Keratinocyte (primary cell): ENCODE measurements around the gene ARHGAP6. TPM values are rescaled to one million over a fixed set of nuclear protein-coding genes. Genes with fewer than 3 reads are reported as not detected.

Source experiments
- DNase-seq: peaks from one replicate; pipeline ENCODE4 v3.0.0-alpha.2; 2011; ENCODE audit warnings: low read depth, missing footprints, low spot score
- FAIRE-seq: peaks from 2 replicates; lab custom pipeline; 2011; peaks lifted over from hg19 to GRCh38; lab: Jason Lieb, UNC
- H2AFZ ChIP-seq: 2 replicates; pipeline ENCODE4 v1.6.0; 2012; ENCODE audit warnings: low read length, control low read depth, inconsistent platforms; ENCODE audit not compliant: control insufficient read depth
- H3K27ac ChIP-seq: 2 replicates; pipeline ENCODE4 v1.5.1; 2011; ENCODE audit warnings: low read length; ENCODE audit not compliant: control insufficient read depth, insufficient read depth
- H3K27me3 ChIP-seq: 3 replicates; pipeline ENCODE4 v1.6.0; 2011; ENCODE audit warnings: low read length; ENCODE audit not compliant: control insufficient read depth, insufficient read depth; ENCODE audit errors: extremely low read depth
- H3K36me3 ChIP-seq, 2 experiments: 2 replicates in 1 of 2; 3 replicates in 1 of 2; pipeline ENCODE4 v1.5.1; 2011; ENCODE audit warnings: low read length in 2 of 2, mild to moderate bottlenecking in 1 of 2; ENCODE audit not compliant: control insufficient read depth in 2 of 2, insufficient read depth in 2 of 2; ENCODE audit errors: extremely low read depth in 1 of 2
- H3K4me1 ChIP-seq: 3 replicates; pipeline ENCODE4 v1.5.1; 2011; ENCODE audit warnings: low read length; ENCODE audit not compliant: control insufficient read depth, insufficient read depth; ENCODE audit errors: extremely low read depth
- H3K4me2 ChIP-seq: 3 replicates; pipeline ENCODE4 v1.6.0; 2011; ENCODE audit warnings: low read depth, low read length; ENCODE audit not compliant: control insufficient read depth, insufficient read depth; ENCODE audit errors: extremely low read depth
- H3K4me3 ChIP-seq, 3 experiments: fragments of 200-600 bp in 1 of 3; sonication (generic) in 1 of 3; 2 replicates in 2 of 3; 3 replicates in 1 of 3; pipeline ENCODE4 v1.5.1; 2011 to 2016; ENCODE audit warnings: low read length in 3 of 3, mild to moderate bottlenecking in 3 of 3, control low read depth in 2 of 3, inconsistent platforms in 1 of 3, low read depth in 1 of 3, mixed read lengths in 1 of 3, mixed run types in 1 of 3, moderate library complexity in 1 of 3; ENCODE audit not compliant: control insufficient read depth in 2 of 3, insufficient read depth in 2 of 3; ENCODE audit errors: extremely low read depth in 1 of 3
- H3K79me2 ChIP-seq: 2 replicates; pipeline ENCODE4 v1.6.0; 2012; ENCODE audit warnings: low read length; ENCODE audit not compliant: control insufficient read depth, insufficient read depth
- H3K9ac ChIP-seq: 3 replicates; pipeline ENCODE4 v1.6.0; 2011; ENCODE audit warnings: low read length; ENCODE audit not compliant: control insufficient read depth, insufficient read depth; ENCODE audit errors: extremely low read depth
- H3K9me1 ChIP-seq: 3 replicates; pipeline ENCODE4 v1.6.0; 2011; ENCODE audit warnings: low read length; ENCODE audit not compliant: control insufficient read depth, insufficient read depth; ENCODE audit errors: extremely low read depth
- H3K9me3 ChIP-seq: 2 replicates; pipeline ENCODE4 v1.5.1; 2012; ENCODE audit warnings: low read depth, low read length; ENCODE audit not compliant: control insufficient read depth
- H4K20me1 ChIP-seq: 3 replicates; pipeline ENCODE4 v1.6.0; 2011; ENCODE audit warnings: low read length; ENCODE audit not compliant: control insufficient read depth, insufficient read depth; ENCODE audit errors: extremely low read depth
- CTCF ChIP-seq, 3 experiments: IDR thresholded peaks in 1 of 3; conservative IDR thresholded peaks in 1 of 3; optimal IDR thresholded peaks in 1 of 3; 2 replicates in 2 of 3; 3 replicates in 1 of 3; pipeline versions ENCODE3 to v1.5.1; 2011; ENCODE audit warnings: low read length in 3 of 3, mild to moderate bottlenecking in 3 of 3, moderate library complexity in 2 of 3, control low read depth in 1 of 3, inconsistent platforms in 1 of 3; ENCODE audit not compliant: insufficient read depth in 2 of 3; ENCODE audit errors: extremely low read depth in 1 of 3
- EZH2 ChIP-seq: IDR thresholded peaks from one replicate; pipeline ENCODE4 v1.6.1; 2012; ENCODE audit warnings: inconsistent platforms, mild to moderate bottlenecking, low read length, moderate library complexity
- dilution Hi-C: fragments of 300-500 bp; cut with MboI; formaldehyde crosslinking; loops from one replicate; pipeline ENCODE4 v1.7.0; 2020; ENCODE audit warnings: low sequenced_read_pairs; ENCODE audit not compliant: extremely low pct_ligation_motif_present
- polyA plus RNA-seq, 5 experiments: library from polyadenylated mRNA; depleted of rRNA in 3 of 5; stranded (reverse) in 3 of 5; stranded (forward) in 1 of 5; unstranded in 1 of 5; fragments of >200 nt; gene quantifications; 1 replicate in 1 of 5; 2 replicates in 3 of 5; 3 replicates in 1 of 5; pipeline versions ENCODE4 v1.2.1 to v1.2.3, GENCODE V29; 2011 to 2012; ENCODE audit warnings: missing spikeins in 2 of 5, low read depth in 1 of 5, low replicate concordance in 1 of 5

The ARHGAP6 gene
- polyA plus RNA-seq, 1 donor (not counting 4 experiments of a cell fraction or from before 2014, with no cell fraction given) = 0.01 TPM

DNA sequence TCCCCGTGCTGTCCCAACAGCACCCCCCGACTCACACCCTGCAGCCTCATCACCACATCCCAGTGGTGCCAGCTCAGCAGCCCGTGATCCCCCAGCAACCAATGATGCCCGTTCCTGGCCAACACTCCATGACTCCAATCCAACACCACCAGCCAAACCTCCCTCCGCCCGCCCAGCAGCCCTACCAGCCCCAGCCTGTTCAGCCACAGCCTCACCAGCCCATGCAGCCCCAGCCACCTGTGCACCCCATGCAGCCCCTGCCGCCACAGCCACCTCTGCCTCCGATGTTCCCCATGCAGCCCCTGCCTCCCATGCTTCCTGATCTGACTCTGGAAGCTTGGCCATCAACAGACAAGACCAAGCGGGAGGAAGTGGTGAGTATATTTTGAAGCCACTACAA lies 367.1 kb downstream of the ARHGAP6 start:
- no peaks in the 10 kb centered on the region for H3K9me3 ChIP-seq
- H3K4me3 ChIP-seq = no peak overlapping the region
- H3K9me1 ChIP-seq = no peaks in the 10 kb centered on the region
- H4K20me1 ChIP-seq = no peaks in the 10 kb centered on the region
- FAIRE-seq (no peak), DNase-seq (no peak)
- H3K27ac ChIP-seq = no peak overlapping the region
- H2AFZ ChIP-seq = no peak overlapping the region
- dilution Hi-C loops = no loop called here
- H3K4me2 ChIP-seq = no peak overlapping the region
- H3K27me3 ChIP-seq = no peaks in the 10 kb centered on the region
- no peak overlapping the region for H3K9ac ChIP-seq
- no peaks in the 10 kb centered on the region for H3K4me1 ChIP-seq
- no peaks in the 10 kb centered on the region for H3K36me3 ChIP-seq
- no peaks in the 10 kb centered on the region for H3K79me2 ChIP-seq
- TF ChIP-seq CTCF (optimal IDR thresholded peaks at IDR 0.05 in 1 of 3, IDR thresholded peaks at IDR 0.05 in 1 of 3, conservative IDR thresholded peaks at IDR 0.05 in 1 of 3; ENCODE audit: extremely low read depth in 1 of 3, insufficient read depth in 2 of 3, low read length in 3 of 3) (no peak), EZH2 (no peak)

DNA sequence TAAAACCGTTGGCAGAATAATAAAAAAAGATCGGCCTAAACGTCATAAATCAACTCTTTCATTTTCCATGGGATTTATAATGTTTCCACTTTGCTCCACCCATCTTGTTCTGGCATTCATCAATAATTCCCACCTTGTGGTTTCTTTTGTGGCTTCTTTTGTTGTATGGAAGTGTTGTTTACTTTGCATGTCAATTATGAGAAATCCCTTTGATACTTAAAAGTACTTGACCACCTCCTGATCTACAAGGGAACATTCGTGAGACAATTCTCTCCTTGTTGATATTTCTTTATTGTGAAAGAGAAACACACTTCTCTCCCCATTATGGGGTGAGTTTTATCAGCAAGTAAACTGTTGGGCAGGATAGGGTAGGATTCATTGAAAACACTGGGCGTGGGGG lies 369.7 kb downstream of the ARHGAP6 start:
- DNase-seq (no peak), FAIRE-seq (no peak)
- no peak for TF ChIP-seq CTCF (optimal IDR thresholded peaks at IDR 0.05 in 1 of 3, IDR thresholded peaks at IDR 0.05 in 1 of 3, conservative IDR thresholded peaks at IDR 0.05 in 1 of 3; ENCODE audit: extremely low read depth in 1 of 3, insufficient read depth in 2 of 3, low read length in 3 of 3)
- H3K9ac ChIP-seq = no peak overlapping the region
- H3K9me1 ChIP-seq = no peaks in the 10 kb centered on the region
- H3K4me3 ChIP-seq = no peak overlapping the region
- no peak overlapping the region for H3K27ac ChIP-seq
- no peaks in the 10 kb centered on the region for H3K27me3 ChIP-seq
- no peaks in the 10 kb centered on the region for H3K36me3 ChIP-seq
- H3K9me3 ChIP-seq = no peaks in the 10 kb centered on the region
- H3K79me2 ChIP-seq = no peaks in the 10 kb centered on the region
- H3K4me1 ChIP-seq = no peaks in the 10 kb centered on the region
- dilution Hi-C loops = no loop called here
- no peaks in the 10 kb centered on the region for H4K20me1 ChIP-seq
- H3K4me2 ChIP-seq = no peak overlapping the region
- no peak overlapping the region for H2AFZ ChIP-seq
